ENCODE measurements around the gene R3HCC1L. TPM values are rescaled to one million over a fixed set of nuclear protein-coding genes. Genes with fewer than 3 reads are reported as not detected.

R3HCC1L gene
- total RNA-seq, 4 donors from 2014 or later: 9.0 to 11.6 (median 9.9) TPM

DNA sequence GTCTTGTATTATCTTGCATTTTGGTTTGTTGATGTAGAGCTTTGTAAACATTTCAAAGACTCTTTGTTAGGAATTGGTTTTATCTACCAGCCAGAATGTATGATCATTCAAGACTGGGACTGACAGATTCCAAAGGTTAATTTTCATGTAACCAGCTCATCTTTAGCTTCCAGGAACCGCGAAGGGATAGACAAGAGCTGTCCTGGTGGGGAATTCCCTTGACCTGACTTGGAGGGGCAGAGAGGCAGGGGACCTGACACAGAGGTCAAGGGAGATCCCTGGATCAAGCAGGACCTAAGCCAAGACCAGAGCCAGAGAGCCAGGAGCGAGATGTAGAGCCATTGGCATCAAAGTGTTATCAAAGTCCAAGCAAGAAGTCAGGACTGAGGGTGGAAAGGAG, 140.1 kb downstream of the R3HCC1L start:
- 88% methylated on average over 3 of the region's 3 CpGs for WGBS
- no peaks in the 10 kb centered on the region for H3K9me3 ChIP-seq
- H3K36me3 ChIP-seq: no peaks in the 10 kb centered on the region
- no peak overlapping the region for H3K4me3 ChIP-seq
- TF ChIP-seq POLR2AphosphoS5 (IDR thresholded peaks at IDR 0.05): no peak
- no peak for TF ChIP-seq POLR2A (IDR thresholded peaks at IDR 0.05; ENCODE audit: low read depth)
- TF ChIP-seq CTCF (IDR thresholded peaks at IDR 0.05): no peak
- TF ChIP-seq EP300 (IDR thresholded peaks at IDR 0.05): no peak
- no peak for DNase-seq (ENCODE audit: extremely low spot score)
- H3K4me1 ChIP-seq: peaks cover 10 to 18% (median 12%) of the 10 kb centered on the region in 4 donors
- intact Hi-C loops (cut with DNase I): no loop called here
- H3K27ac ChIP-seq (replicated peaks in 1 of 4): no peak overlapping the region
- no peaks in the 10 kb centered on the region for H3K27me3 ChIP-seq

GRCh38 chr10:98276311-98276710, 141.9 kb downstream of the R3HCC1L start:
- no peaks in the 10 kb centered on the region for H3K36me3 ChIP-seq
- peaks cover 0 to under 1% (median 0%) of the 10 kb centered on the region in 4 donors for H3K4me1 ChIP-seq
- intact Hi-C loops (cut with DNase I): no loop called here
- H3K4me3 ChIP-seq: no peak overlapping the region
- TF ChIP-seq CTCF (IDR thresholded peaks at IDR 0.05) (no peak), EP300 (IDR thresholded peaks at IDR 0.05) (no peak), POLR2AphosphoS5 (IDR thresholded peaks at IDR 0.05) (no peak), POLR2A (IDR thresholded peaks at IDR 0.05; ENCODE audit: low read depth) (no peak)
- no peak overlapping the region for H3K27ac ChIP-seq (replicated peaks in 1 of 4)
- peaks cover 0 to 3% (median 0%) of the 10 kb centered on the region in 4 donors for H3K9me3 ChIP-seq
- WGBS: 77% methylated on average over 3 of the region's 3 CpGs
- DNase-seq (ENCODE audit: extremely low spot score): no peak
- H3K27me3 ChIP-seq: no peaks in the 10 kb centered on the region

DNA sequence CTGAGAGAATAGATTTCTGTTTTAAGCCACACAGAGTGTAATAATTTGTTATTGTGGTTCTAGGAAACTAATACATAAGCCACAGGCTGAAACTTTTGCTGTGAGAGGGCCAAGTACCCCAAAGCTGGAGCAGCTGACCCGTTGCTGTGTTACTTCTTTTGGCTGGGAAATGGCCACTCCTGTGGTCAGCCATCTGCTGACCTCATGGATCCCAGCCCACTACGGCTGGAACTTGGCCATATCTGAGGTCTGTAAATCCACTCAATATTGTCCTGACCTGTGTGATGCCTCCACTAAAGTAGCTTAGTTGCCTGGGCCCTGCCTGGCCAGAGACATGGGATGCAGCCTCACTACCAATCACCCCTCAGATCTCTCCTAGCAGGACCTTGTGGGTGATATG, 151.0 kb downstream of the R3HCC1L start:
- Histone ChIP-seq H3K4me1 (no peaks in the 10 kb centered on the region), H3K4me3 (no peak overlapping the region), H3K27ac (replicated peaks in 1 of 4) (no peak overlapping the region), H3K36me3 (no peaks in the 10 kb centered on the region), H3K9me3 (peaks cover 0 to 4% (median 0%) of the 10 kb centered on the region in 4 donors), H3K27me3 (no peaks in the 10 kb centered on the region)
- no peak for DNase-seq (ENCODE audit: extremely low spot score)
- 57% methylated on average over 1 of the region's 2 CpGs for WGBS
- TF ChIP-seq POLR2A (IDR thresholded peaks at IDR 0.05; ENCODE audit: low read depth): no peak
- TF ChIP-seq POLR2AphosphoS5 (IDR thresholded peaks at IDR 0.05): no peak
- no peak for TF ChIP-seq EP300 (IDR thresholded peaks at IDR 0.05)
- TF ChIP-seq CTCF (IDR thresholded peaks at IDR 0.05): no peak
- intact Hi-C loops (cut with DNase I): no loop called here

DNA sequence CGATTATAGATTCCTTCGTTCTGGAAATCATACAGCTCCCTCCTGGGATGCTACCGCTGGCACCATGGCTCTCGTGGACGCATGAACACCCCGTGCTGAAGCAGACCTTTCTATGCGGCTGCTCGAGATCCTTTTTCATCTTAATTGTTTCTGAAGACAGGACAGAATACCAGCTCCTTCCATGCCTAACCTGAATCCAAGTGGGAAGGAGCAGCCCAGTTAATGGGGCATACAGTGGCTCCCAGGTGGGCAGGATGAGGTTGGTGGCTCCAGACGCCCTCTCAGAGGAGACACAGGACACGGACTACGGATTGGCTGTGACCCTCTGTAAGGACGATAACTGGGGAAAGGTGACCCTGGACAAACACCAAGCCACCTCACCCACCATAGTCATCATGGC, 152.0 kb downstream of the R3HCC1L start:
- Histone ChIP-seq H3K4me1 (no peaks in the 10 kb centered on the region), H3K4me3 (no peak overlapping the region), H3K36me3 (no peaks in the 10 kb centered on the region), H3K27ac (replicated peaks in 1 of 4) (no peak overlapping the region), H3K27me3 (no peaks in the 10 kb centered on the region), H3K9me3 (no peaks in the 10 kb centered on the region)
- 91% methylated on average over 12 of the region's 12 CpGs for WGBS
- TF ChIP-seq POLR2A (IDR thresholded peaks at IDR 0.05; ENCODE audit: low read depth) (no peak), POLR2AphosphoS5 (IDR thresholded peaks at IDR 0.05) (no peak), CTCF (IDR thresholded peaks at IDR 0.05) (no peak), EP300 (IDR thresholded peaks at IDR 0.05) (no peak)
- intact Hi-C loops (cut with DNase I): no loop called here
- no peak for DNase-seq (ENCODE audit: extremely low spot score)

DNA sequence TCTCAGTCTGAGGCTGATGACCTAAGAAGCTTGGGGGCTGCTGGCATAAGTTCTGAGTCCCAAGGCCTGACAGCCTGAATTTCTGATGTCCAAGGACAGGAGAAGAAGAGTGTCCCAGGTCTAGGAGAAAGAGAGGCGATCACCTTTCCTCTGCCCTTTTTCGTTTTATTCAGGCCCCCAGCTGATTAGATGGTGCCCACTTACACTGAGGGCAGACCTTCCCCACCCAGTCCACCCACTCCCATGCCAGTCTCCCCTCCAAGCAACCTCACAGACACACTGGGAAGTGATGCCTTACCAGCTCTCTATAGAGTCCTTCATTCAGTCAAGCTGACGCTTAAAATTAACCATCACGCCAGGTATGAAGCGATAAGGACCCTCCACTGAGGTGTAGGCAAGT, 152.9 kb downstream of the R3HCC1L start:
- Histone ChIP-seq H3K4me3 (no peak overlapping the region), H3K36me3 (no peaks in the 10 kb centered on the region), H3K4me1 (no peaks in the 10 kb centered on the region), H3K27ac (replicated peaks in 1 of 4) (no peak overlapping the region), H3K27me3 (no peaks in the 10 kb centered on the region), H3K9me3 (no peaks in the 10 kb centered on the region)
- no peak for TF ChIP-seq POLR2AphosphoS5 (IDR thresholded peaks at IDR 0.05)
- TF ChIP-seq POLR2A (IDR thresholded peaks at IDR 0.05; ENCODE audit: low read depth): no peak
- TF ChIP-seq CTCF (IDR thresholded peaks at IDR 0.05): no peak
- TF ChIP-seq EP300 (IDR thresholded peaks at IDR 0.05): no peak
- no peak for DNase-seq (ENCODE audit: extremely low spot score)
- WGBS: 100% methylated on average over 4 of the region's 5 CpGs
- intact Hi-C loops (cut with DNase I): no loop called here
